IMR-90 (cell line): ENCODE data around the gene LNX1. TPM values are rescaled to one million over a fixed set of nuclear protein-coding genes. Genes with fewer than 3 reads are reported as not detected.

Source experiments
- ATAC-seq: fragments of 200-7000 bp; cut with Tn5 transposase; 2 replicates; pipeline ENCODE4 v1.9.1; 2020; ENCODE audit warnings: low read depth, mild to moderate bottlenecking, moderate library complexity
- BruUV-seq: library from RNA; stranded (reverse); fragments of 400-500 nt; replicated peaks from 2 replicates; lab custom pipeline; 2021; lab: Mats Ljungman, UMichigan
- CTCF ChIA-PET: fragments of 300-600 bp; formaldehyde crosslinking; extraction: SDS; loops from one replicate; lab custom pipeline; 2021; ENCODE audit warnings: antibody characterized with exemption; lab: Yijun Ruan, JAX
- POLR2A ChIA-PET: fragments of 300-600 bp; sonication (Branson Sonifier 250); formaldehyde crosslinking; loops from one replicate; lab custom pipeline; 2022; ENCODE audit warnings: antibody characterized with exemption; ENCODE audit not compliant: unreplicated experiment; lab: Charles Lee
- DNase-seq: peaks from one replicate; pipeline ENCODE4 v3.0.0; 2013
- H2AFZ ChIP-seq: replicated peaks from 2 replicates; pipeline ENCODE3; 2013; ENCODE audit warnings: low read length, mild to moderate bottlenecking; ENCODE audit not compliant: poor library complexity
- H2AK5ac ChIP-seq: 2 replicates; pipeline ENCODE4 v1.6.1; 2013; ENCODE audit warnings: low read depth, low read length, inconsistent platforms
- H2AK9ac ChIP-seq: replicated peaks from 2 replicates; pipeline ENCODE3; 2013; ENCODE audit warnings: mild to moderate bottlenecking, low read depth, low read length, moderate library complexity; ENCODE audit not compliant: poor library complexity
- H2BK120ac ChIP-seq: 2 replicates; pipeline ENCODE4 v1.6.1; 2013; ENCODE audit warnings: low read depth, low read length, inconsistent platforms
- H2BK15ac ChIP-seq: 3 replicates; pipeline ENCODE4 v1.6.1; 2013; ENCODE audit warnings: low read depth, low read length, inconsistent platforms
- H2BK20ac ChIP-seq: 2 replicates; pipeline ENCODE4 v1.6.1; 2013; ENCODE audit warnings: low read depth, mild to moderate bottlenecking, inconsistent platforms, low read length, moderate library complexity
- H2BK5ac ChIP-seq: 2 replicates; pipeline ENCODE4 v1.6.1; 2013; ENCODE audit warnings: mild to moderate bottlenecking, low read depth, low read length, inconsistent platforms; ENCODE audit not compliant: poor library complexity, severe bottlenecking
- H3K14ac ChIP-seq: replicated peaks from 2 replicates; pipeline ENCODE4 v1.6.1; 2013; ENCODE audit warnings: low read depth, low read length, inconsistent platforms
- H3K18ac ChIP-seq: 2 replicates; pipeline ENCODE4 v1.6.1; 2013; ENCODE audit warnings: low read depth, low read length, control low read depth
- H3K23ac ChIP-seq: 2 replicates; pipeline ENCODE4 v1.6.1; 2013; ENCODE audit warnings: low read depth, low read length, inconsistent platforms
- H3K27ac ChIP-seq: 2 replicates; pipeline ENCODE4 v1.5.1; 2013; ENCODE audit warnings: mild to moderate bottlenecking, control low read depth, low read length; ENCODE audit not compliant: insufficient read depth
- H3K27me3 ChIP-seq: 2 replicates; pipeline ENCODE4 v1.6.1; 2013; ENCODE audit warnings: low read length; ENCODE audit not compliant: control insufficient read depth, insufficient read depth
- H3K36me3 ChIP-seq: 2 replicates; pipeline ENCODE4 v1.6.1; 2013; ENCODE audit warnings: low read length, mixed read lengths; ENCODE audit not compliant: control insufficient read depth, insufficient read depth
- H3K4ac ChIP-seq: 2 replicates; pipeline ENCODE4 v1.6.1; 2013; ENCODE audit warnings: low read depth, low read length, inconsistent platforms
- H3K4me1 ChIP-seq: 2 replicates; pipeline ENCODE4 v1.6.1; 2013; ENCODE audit warnings: low read length, mixed read lengths; ENCODE audit not compliant: control insufficient read depth, insufficient read depth
- H3K4me2 ChIP-seq: 2 replicates; pipeline ENCODE4 v1.6.1; 2013; ENCODE audit warnings: low read depth, mild to moderate bottlenecking, control low read depth, low read length, moderate library complexity
- H3K4me3 ChIP-seq: 2 replicates; pipeline ENCODE4 v1.5.1; 2013; ENCODE audit warnings: low read depth, mild to moderate bottlenecking, control low read depth, low read length, moderate library complexity; ENCODE audit not compliant: insufficient read depth
- H3K56ac ChIP-seq: 2 replicates; pipeline ENCODE4 v1.6.1; 2013; ENCODE audit warnings: low read length, inconsistent platforms; ENCODE audit not compliant: insufficient read depth; ENCODE audit errors: extremely low read depth
- H3K79me1 ChIP-seq, 2 experiments: 2 replicates each; pipeline ENCODE4 v1.6.1; 2013; ENCODE audit warnings: low read length in 2 of 2, inconsistent platforms in 1 of 2, low read depth in 1 of 2
- H3K9ac ChIP-seq: 2 replicates; pipeline ENCODE4 v1.6.1; 2013; ENCODE audit warnings: low read depth, low read length, control low read depth
- H3K9me1 ChIP-seq: 2 replicates; pipeline ENCODE4 v1.6.1; 2013; ENCODE audit warnings: low read length, inconsistent platforms; ENCODE audit not compliant: insufficient read depth
- H3K9me3 ChIP-seq: 2 replicates; pipeline ENCODE4 v1.6.1; 2013; ENCODE audit warnings: low read length; ENCODE audit not compliant: control insufficient read depth, insufficient read depth
- H4K20me1 ChIP-seq: 2 replicates; pipeline ENCODE4 v1.6.1; 2013; ENCODE audit warnings: low read length, inconsistent platforms; ENCODE audit not compliant: insufficient read depth
- H4K5ac ChIP-seq: 2 replicates; pipeline ENCODE4 v1.6.1; 2013; ENCODE audit warnings: mild to moderate bottlenecking, low read depth, low read length, control low read depth
- H4K8ac ChIP-seq, 2 experiments: 2 replicates each; pipeline ENCODE4 v1.6.1; 2013; ENCODE audit warnings: low read depth in 2 of 2, low read length in 2 of 2, control low read depth in 1 of 2, inconsistent platforms in 1 of 2
- H4K91ac ChIP-seq: 2 replicates; pipeline ENCODE4 v1.6.1; 2013; ENCODE audit warnings: low read depth, low read length, inconsistent platforms; ENCODE audit not compliant: insufficient read depth
- CEBPB ChIP-seq: IDR thresholded peaks from 2 replicates; pipeline ENCODE4 v1.6.1; 2012; ENCODE audit warnings: low read depth, low read length, improper control_type of control experiment
- CHD1 ChIP-seq: IDR thresholded peaks from 2 replicates; pipeline ENCODE4 v1.6.1; 2012; ENCODE audit warnings: low read depth, low read length, improper control_type of control experiment
- MAFK ChIP-seq: IDR thresholded peaks from 2 replicates; pipeline ENCODE4 v1.6.1; 2012; ENCODE audit warnings: low read depth, low read length, improper control_type of control experiment
- MXI1 ChIP-seq: IDR thresholded peaks from 2 replicates; pipeline ENCODE4 v1.6.1; 2012; ENCODE audit warnings: low read depth, mild to moderate bottlenecking, low read length, moderate library complexity, borderline replicate concordance
- NFE2L2 ChIP-seq: fragments of 150-350 bp; IDR thresholded peaks from 2 replicates; pipeline ENCODE4 v1.6.1; 2016; ENCODE audit warnings: low read depth, mild to moderate bottlenecking, low read length
- RCOR1 ChIP-seq: IDR thresholded peaks from 2 replicates; pipeline ENCODE4 v1.6.1; 2012; ENCODE audit warnings: mild to moderate bottlenecking, low read length, improper control_type of control experiment; ENCODE audit not compliant: insufficient replicate concordance
- RFX5 ChIP-seq: IDR thresholded peaks from 2 replicates; pipeline ENCODE4 v1.8.0; 2012; ENCODE audit warnings: low read depth, mild to moderate bottlenecking, low read length, moderate library complexity
- SMC3 ChIP-seq: fragments of 150-350 bp; IDR thresholded peaks from 2 replicates; pipeline ENCODE4 v1.6.1; 2016; ENCODE audit warnings: low read depth, mild to moderate bottlenecking, antibody characterized with exemption, low read length, moderate library complexity
- USF2 ChIP-seq: fragments of 150-350 bp; IDR thresholded peaks from 2 replicates; pipeline ENCODE4 v1.6.1; 2017; ENCODE audit warnings: mild to moderate bottlenecking, antibody characterized with exemption, low read length, low read depth
- WGBS, 2 experiments: methylation state at CpG; one replicate each; pipeline versions ENCODE4 v1.1.5 to v1.1.7; 2013; ENCODE audit warnings: missing lambda C conversion rate in 2 of 2; ENCODE audit not compliant: insufficient read length in 1 of 2; ENCODE audit errors: extremely low coverage in 2 of 2; 5-methylcytosine and 5-hydroxymethylcytosine counted together
- dilution Hi-C: fragments of 300-500 bp; cut with HindIII; formaldehyde crosslinking; loops from one replicate; pipeline ENCODE4 v1.14.3; 2018; ENCODE audit warnings: low sequenced_read_pairs; ENCODE audit not compliant: unreplicated experiment
- in situ Hi-C: fragments of 300-500 bp; cut with MboI; formaldehyde crosslinking; loops from 3 replicates; pipeline ENCODE4 v1.14.3; 2019; ENCODE audit warnings: low sequenced_read_pairs, inconsistent platforms, mixed read lengths
- intact Hi-C: fragments of 100-400 bp; cut with micrococcal nuclease; formaldehyde crosslinking; loops from 2 replicates; pipeline ENCODE4 v1.10.0; 2022
- polyA plus RNA-seq, 3 experiments: library from polyadenylated mRNA; depleted of rRNA; stranded (reverse); fragments of >200 nt; gene quantifications; 2 replicates each; pipeline ENCODE4 v1.2.3, GENCODE V29; 2012; ENCODE audit warnings: low replicate concordance in 1 of 3
- total RNA-seq: library from RNA; depleted of rRNA; stranded (reverse); fragments of >200 nt; gene quantifications from 2 replicates; pipeline ENCODE4 v1.2.3, GENCODE V29; 2012

The LNX1 gene
- total and polyA plus RNA-seq, 2 of the 4 experiments (the other 2 are of a cell fraction): 0.15 to 0.36 TPM

- peak overlapping the region; percentile 54; the same call in 1 of the 2 replicates for H3K18ac ChIP-seq
- BruUV-seq: no TSS peak
Observed at GRCh38 chr4:53574528-53574927, 16.8 kb downstream of the LNX1 start.

More at GRCh38 chr4:53574528-53574927, 16.8 kb downstream of the LNX1 start:
- Histone ChIP-seq H3K9me1 (peaks cover 16% of the 10 kb centered on the region), H3K27ac (no peak overlapping the region), H3K79me1 (no peaks in the 10 kb centered on the region; a peak in 1 of 4 replicates), H2BK120ac (peak overlapping the region; percentile 62; the same call in 1 of the 2 replicates), H2BK20ac (peak overlapping the region; percentile 6; the same call in 1 of the 2 replicates), H3K36me3 (no peaks in the 10 kb centered on the region), H2AK5ac (peak overlapping the region; percentile 52), H4K5ac (no peak overlapping the region), H2BK15ac (no peak overlapping the region; the same call in 2 of the 3 replicates), H3K4me2 (no peak overlapping the region), H3K4me1 (peaks cover 25% of the 10 kb centered on the region), H3K9me3 (no peaks in the 10 kb centered on the region; the same call in 1 of the 2 replicates), H4K91ac (peak overlapping the region; percentile 39; the same call in 1 of the 2 replicates), H3K9ac (no peak overlapping the region), H2AK9ac (no peak overlapping the region), H4K8ac (peak overlapping the region in 1 of 2 experiments; percentile 9; a peak in 1 of 4 replicates), H3K4me3 (no peak overlapping the region), H3K14ac (no peak overlapping the region), H2BK5ac (no peak overlapping the region), H3K56ac (no peak overlapping the region), H3K23ac (peak overlapping the region; percentile 19; the same call in 1 of the 2 replicates), H4K20me1 (no peaks in the 10 kb centered on the region), H3K27me3 (no peaks in the 10 kb centered on the region), H2AFZ (no peak overlapping the region), H3K4ac (peak overlapping the region; percentile 5; the same call in 1 of the 2 replicates)
- intact Hi-C loops (no loop called here), dilution Hi-C loops (no loop called here), in situ Hi-C loops (no loop called here)
- no CpG with 5 or more reads among the region's 1 CpG for WGBS, 2 experiments
- TF ChIP-seq CEBPB (no peak), SMC3 (no peak), USF2 (no peak), MXI1 (no peak), CHD1 (no peak), RFX5 (no peak), NFE2L2 (no peak), RCOR1 (no peak), MAFK (no peak)
- POLR2A ChIA-PET: no interaction called here
- DNase-seq (no peak), ATAC-seq (no peak)
- CTCF ChIA-PET: no interaction called here
